Karpas-422 (cell line): ENCODE data around the gene HIGD2A. TPM values are rescaled to one million over a fixed set of nuclear protein-coding genes. Genes with fewer than 3 reads are reported as not detected.
A peak's percentile ranks its signal among the peaks of the same experiment; 100 is the strongest.

Experiments
- DNase-seq: peaks from one replicate; pipeline ENCODE4 v3.0.0-alpha.2; 2015
- H2AFZ ChIP-seq: fragments of 200-600 bp; sonication (generic); 2 replicates; pipeline ENCODE4 v1.6.1; 2014; ENCODE audit warnings: antibody characterized with exemption, low read length, mixed read lengths
- H3K27ac ChIP-seq: fragments of 200-600 bp; sonication (generic); 2 replicates; pipeline ENCODE4 v1.5.1; 2014; ENCODE audit warnings: mild to moderate bottlenecking, low read length, moderate library complexity
- H3K27me3 ChIP-seq: fragments of 200-600 bp; sonication (generic); 2 replicates; pipeline ENCODE4 v1.6.1; 2014; ENCODE audit warnings: low read length, mixed read lengths
- H3K36me3 ChIP-seq: fragments of 200-600 bp; sonication (generic); 2 replicates; pipeline ENCODE4 v1.6.1; 2014; ENCODE audit warnings: low read length, mixed read lengths; ENCODE audit not compliant: insufficient read depth
- H3K4me1 ChIP-seq: fragments of 200-600 bp; sonication (generic); 2 replicates; pipeline ENCODE4 v1.6.1; 2014; ENCODE audit warnings: mild to moderate bottlenecking, low read length, mixed read lengths
- H3K4me2 ChIP-seq: fragments of 200-600 bp; sonication (generic); 2 replicates; pipeline ENCODE4 v1.6.1; 2014; ENCODE audit warnings: low read length, low read depth, mild to moderate bottlenecking; ENCODE audit not compliant: poor library complexity, severe bottlenecking
- H3K4me3 ChIP-seq: fragments of 200-600 bp; sonication (generic); 2 replicates; pipeline ENCODE4 v1.5.1; 2014; ENCODE audit warnings: mild to moderate bottlenecking, antibody characterized with exemption, low read length, mixed read lengths
- H3K79me2 ChIP-seq: fragments of 200-600 bp; sonication (generic); 2 replicates; pipeline ENCODE4 v1.6.1; 2014; ENCODE audit warnings: mild to moderate bottlenecking, low read length, mixed read lengths
- H3K9ac ChIP-seq: fragments of 200-600 bp; sonication (generic); 2 replicates; pipeline ENCODE4 v1.6.0; 2014; ENCODE audit warnings: low read length
- H3K9me2 ChIP-seq: fragments of 200-600 bp; sonication (generic), shearing (Covaris generic); replicated peaks from 2 replicates; pipeline ENCODE4 v1.6.0; 2014; ENCODE audit warnings: mild to moderate bottlenecking, low read length, moderate library complexity; ENCODE audit not compliant: insufficient read depth
- H3K9me3 ChIP-seq: fragments of 300-700, 200-600 bp; sonication (generic); 2 replicates; pipeline ENCODE4 v1.6.1; 2014; ENCODE audit warnings: low read length, mixed read lengths
- H4K20me1 ChIP-seq: fragments of 200-600 bp; sonication (generic); 2 replicates; pipeline ENCODE4 v1.6.1; 2014; ENCODE audit warnings: mild to moderate bottlenecking, antibody characterized with exemption, low read length, low read depth; ENCODE audit not compliant: insufficient read depth
- total RNA-seq: library from RNA; depleted of rRNA; stranded (reverse); fragments of >200 nt; shearing (Covaris generic); gene quantifications from 2 replicates; pipeline ENCODE4 v1.2.3, GENCODE V29; 2014; ENCODE audit warnings: low replicate concordance

The HIGD2A gene
- total RNA-seq, 1 experiment from 2014 or later: 207 TPM

DNA sequence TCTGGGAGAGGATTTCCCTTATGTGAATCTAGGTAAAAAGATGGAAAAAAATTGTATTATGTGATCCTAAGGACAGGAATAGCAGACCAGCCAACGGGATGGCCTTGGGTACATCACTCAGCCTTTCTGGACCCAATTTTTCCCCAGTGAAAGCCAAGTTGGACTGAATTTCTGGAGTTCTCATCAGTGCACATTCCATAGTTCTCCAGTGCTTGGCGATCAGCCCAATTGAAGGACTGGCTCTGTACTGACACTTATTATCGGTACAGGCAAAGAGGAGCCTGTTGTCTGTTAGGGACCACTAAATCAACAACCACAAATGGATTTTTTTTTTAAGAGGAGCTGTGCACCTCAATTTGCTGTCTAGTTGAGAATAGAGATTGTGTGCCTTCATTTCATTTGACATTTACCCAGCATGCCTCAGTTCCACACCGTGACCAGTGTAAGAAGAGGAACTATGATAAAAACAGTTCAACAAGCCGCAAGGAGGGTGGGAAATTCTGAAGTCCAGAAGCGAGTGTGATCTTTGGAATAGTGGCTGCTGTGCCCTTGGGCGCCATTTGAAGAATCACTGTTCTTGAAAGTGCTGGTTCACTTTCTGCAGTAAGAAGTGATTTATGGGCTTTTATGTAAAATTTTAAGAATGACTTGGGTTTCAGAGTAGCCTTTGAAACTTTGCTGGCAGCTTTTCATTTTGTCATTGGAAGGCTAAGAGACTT is 15.3 kb upstream of the HIGD2A start:
- no peaks in the 10 kb centered on the region for H3K79me2 ChIP-seq
- H3K9ac ChIP-seq: no peak overlapping the region
- H3K4me1 ChIP-seq: peaks cover 7% of the 10 kb centered on the region
- H3K9me3 ChIP-seq: no peaks in the 10 kb centered on the region
- H3K4me3 ChIP-seq: no peak overlapping the region
- no peaks in the 10 kb centered on the region for H4K20me1 ChIP-seq
- H3K27me3 ChIP-seq: no peaks in the 10 kb centered on the region
- peak; percentile 61 for DNase-seq
- H2AFZ ChIP-seq: no peak overlapping the region
- H3K4me2 ChIP-seq: no peak overlapping the region
- H3K36me3 ChIP-seq: no peaks in the 10 kb centered on the region
- no peak overlapping the region for H3K27ac ChIP-seq
- no peaks in the 10 kb centered on the region for H3K9me2 ChIP-seq

DNA sequence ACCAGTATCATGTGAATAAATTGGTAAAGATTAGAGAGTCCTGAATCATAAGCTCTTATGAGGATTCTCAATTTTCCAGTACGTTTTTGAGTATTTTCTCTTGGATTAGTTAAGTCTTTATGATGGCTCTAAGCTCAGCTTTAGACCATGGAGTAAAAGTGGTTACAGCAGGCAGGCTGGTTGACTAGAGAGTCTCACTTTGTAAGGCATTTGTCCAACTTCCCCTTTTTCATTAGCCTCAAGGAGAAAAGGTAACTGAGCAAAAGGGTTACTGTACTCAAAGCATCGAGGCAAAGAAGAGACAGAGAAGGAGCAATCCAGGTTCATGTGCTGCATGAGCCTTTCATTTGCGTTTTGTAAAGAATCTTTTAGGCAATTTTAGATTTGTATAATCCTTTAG is 8.7 kb upstream of the HIGD2A start:
- no peaks in the 10 kb centered on the region for H3K9me2 ChIP-seq
- no peaks in the 10 kb centered on the region for H4K20me1 ChIP-seq
- no peak overlapping the region for H3K4me3 ChIP-seq
- no peaks in the 10 kb centered on the region for H3K9me3 ChIP-seq
- H3K9ac ChIP-seq: no peak overlapping the region
- H3K27me3 ChIP-seq: no peaks in the 10 kb centered on the region
- no peaks in the 10 kb centered on the region for H3K4me1 ChIP-seq
- no peak overlapping the region for H3K4me2 ChIP-seq
- H3K79me2 ChIP-seq: peaks cover under 1% of the 10 kb centered on the region; the same call in 1 of the 2 replicates
- DNase-seq: peak; percentile 55
- H3K36me3 ChIP-seq: peaks cover 34% of the 10 kb centered on the region
- no peak overlapping the region for H3K27ac ChIP-seq
- H2AFZ ChIP-seq: no peak overlapping the region

DNA sequence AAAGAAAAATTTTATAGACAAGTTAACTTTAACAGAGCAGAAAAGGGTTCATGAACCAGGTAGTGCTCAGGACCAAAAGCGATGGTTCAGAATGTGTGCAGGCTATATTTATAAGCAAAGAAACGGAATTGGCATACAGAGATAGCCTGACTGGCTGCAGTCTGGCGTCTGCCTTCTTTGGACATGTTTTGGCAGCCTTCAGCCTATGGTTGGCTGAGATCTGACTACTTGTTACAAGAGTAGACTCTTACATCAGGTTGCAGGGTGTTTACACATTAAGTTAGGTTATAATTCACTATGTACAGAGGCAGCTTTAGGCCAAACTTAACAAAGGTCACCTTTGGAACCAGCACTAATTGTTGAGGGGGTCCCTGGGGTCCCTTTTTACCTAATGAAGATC is 7.1 kb upstream of the HIGD2A start:
- Histone ChIP-seq H2AFZ (no peak overlapping the region), H3K27me3 (no peaks in the 10 kb centered on the region), H3K9me3 (no peaks in the 10 kb centered on the region), H3K36me3 (peaks cover 50% of the 10 kb centered on the region), H3K9ac (no peak overlapping the region), H4K20me1 (peaks cover 15% of the 10 kb centered on the region), H3K4me3 (no peak overlapping the region), H3K4me1 (peaks cover 5% of the 10 kb centered on the region), H3K4me2 (no peak overlapping the region), H3K9me2 (no peaks in the 10 kb centered on the region), H3K27ac (no peak overlapping the region), H3K79me2 (peaks cover 15% of the 10 kb centered on the region)
- no peak for DNase-seq

DNA sequence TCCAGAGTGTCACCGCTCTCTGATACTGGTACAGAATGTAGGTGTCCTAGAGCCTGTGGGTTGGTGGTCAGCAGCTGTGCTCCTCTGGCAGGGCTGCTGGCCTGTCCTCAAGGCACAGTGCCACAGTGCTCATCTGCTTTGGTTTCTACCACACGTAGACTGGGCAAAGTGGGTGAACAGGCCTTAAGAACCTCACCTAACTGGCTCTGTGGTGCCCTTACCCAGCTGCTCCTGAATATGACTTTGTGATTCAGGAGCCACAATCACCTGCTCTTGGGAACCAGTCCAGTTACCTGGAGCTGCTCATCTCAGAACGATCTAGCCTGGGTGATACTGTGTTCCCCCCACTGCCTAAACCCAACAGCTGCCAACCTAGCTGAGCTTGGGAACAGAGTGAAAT is 6.6 kb upstream of the HIGD2A start:
- no peak overlapping the region for H3K27ac ChIP-seq
- H2AFZ ChIP-seq: no peak overlapping the region
- peaks cover 20% of the 10 kb centered on the region for H4K20me1 ChIP-seq
- no peaks in the 10 kb centered on the region for H3K9me3 ChIP-seq
- H3K4me3 ChIP-seq: no peak overlapping the region
- no peak for DNase-seq
- peaks cover 10% of the 10 kb centered on the region for H3K4me1 ChIP-seq
- H3K79me2 ChIP-seq: peaks cover 21% of the 10 kb centered on the region
- H3K36me3 ChIP-seq: peaks cover 55% of the 10 kb centered on the region
- H3K9me2 ChIP-seq: no peaks in the 10 kb centered on the region
- no peak overlapping the region for H3K4me2 ChIP-seq
- H3K9ac ChIP-seq: no peak overlapping the region
- H3K27me3 ChIP-seq: no peaks in the 10 kb centered on the region

DNA sequence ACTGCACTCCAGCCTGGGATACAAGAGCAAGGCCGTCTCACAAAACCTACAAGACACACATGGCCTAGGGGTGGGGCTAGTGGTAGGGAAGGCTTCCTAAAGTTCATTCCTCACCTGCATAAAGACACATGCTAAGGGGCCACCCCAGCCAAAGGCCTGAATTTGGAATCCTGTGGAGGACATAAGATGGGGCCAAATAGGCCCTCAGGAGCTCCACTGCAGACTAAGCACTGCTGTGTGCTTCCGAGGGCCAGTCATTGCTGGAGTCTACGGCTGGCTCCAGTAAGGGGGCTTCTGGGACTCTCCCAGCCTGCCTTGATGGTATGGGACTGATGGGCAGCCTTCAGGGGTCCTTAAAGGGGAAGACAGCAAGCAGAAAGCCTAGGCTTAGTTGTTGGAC is 5.8 kb upstream of the HIGD2A start:
- no peak overlapping the region for H2AFZ ChIP-seq
- peaks cover 61% of the 10 kb centered on the region for H3K36me3 ChIP-seq
- peaks cover 15% of the 10 kb centered on the region for H3K4me1 ChIP-seq
- H3K9ac ChIP-seq: no peak overlapping the region
- no peak overlapping the region for H3K27ac ChIP-seq
- no peak overlapping the region for H3K4me2 ChIP-seq
- no peaks in the 10 kb centered on the region for H3K27me3 ChIP-seq
- peaks cover 26% of the 10 kb centered on the region for H4K20me1 ChIP-seq
- no peak for DNase-seq
- H3K4me3 ChIP-seq: no peak overlapping the region
- H3K9me2 ChIP-seq: no peaks in the 10 kb centered on the region
- no peaks in the 10 kb centered on the region for H3K9me3 ChIP-seq
- peaks cover 28% of the 10 kb centered on the region for H3K79me2 ChIP-seq

DNA sequence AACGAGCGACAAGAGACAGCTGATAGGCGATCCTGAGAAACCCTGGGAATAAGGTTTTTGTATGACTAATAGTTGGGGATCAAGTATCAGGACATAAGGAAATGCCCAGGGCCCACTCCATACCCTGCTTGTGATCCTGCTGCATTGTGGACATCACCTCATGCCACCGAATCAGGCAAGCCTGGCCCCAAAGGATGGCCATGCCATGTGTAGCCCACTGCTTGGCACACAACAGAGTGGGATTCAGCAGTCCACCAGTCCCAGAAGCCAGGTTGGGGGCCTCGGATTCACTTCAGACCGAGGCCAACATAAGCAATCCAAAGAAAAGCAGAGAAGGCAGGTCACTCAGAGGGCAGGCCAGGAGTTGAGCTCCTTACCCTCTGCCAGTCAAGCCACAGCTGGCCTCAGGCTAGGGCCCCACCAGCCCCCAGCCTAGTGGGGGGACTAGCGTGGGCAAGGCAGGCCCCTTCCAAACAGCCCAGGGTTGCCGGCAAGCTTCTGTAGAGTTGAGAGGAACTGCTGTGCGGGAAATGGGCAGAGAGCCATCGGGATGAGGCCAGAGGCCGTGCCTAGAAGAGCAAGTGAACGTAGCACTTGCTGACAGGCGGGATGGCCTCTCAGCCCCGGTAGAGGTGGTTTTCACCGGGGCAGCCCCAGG is 5.2 kb upstream of the HIGD2A start:
- Histone ChIP-seq H4K20me1 (peaks cover 26% of the 10 kb centered on the region), H3K27ac (no peak overlapping the region), H3K9me2 (no peaks in the 10 kb centered on the region), H3K79me2 (peaks cover 35% of the 10 kb centered on the region), H3K9me3 (no peaks in the 10 kb centered on the region), H2AFZ (no peak overlapping the region), H3K4me1 (peaks cover 15% of the 10 kb centered on the region), H3K9ac (no peak overlapping the region), H3K36me3 (peaks cover 61% of the 10 kb centered on the region), H3K27me3 (no peaks in the 10 kb centered on the region), H3K4me2 (no peak overlapping the region), H3K4me3 (no peak overlapping the region)
- DNase-seq: no peak

DNA sequence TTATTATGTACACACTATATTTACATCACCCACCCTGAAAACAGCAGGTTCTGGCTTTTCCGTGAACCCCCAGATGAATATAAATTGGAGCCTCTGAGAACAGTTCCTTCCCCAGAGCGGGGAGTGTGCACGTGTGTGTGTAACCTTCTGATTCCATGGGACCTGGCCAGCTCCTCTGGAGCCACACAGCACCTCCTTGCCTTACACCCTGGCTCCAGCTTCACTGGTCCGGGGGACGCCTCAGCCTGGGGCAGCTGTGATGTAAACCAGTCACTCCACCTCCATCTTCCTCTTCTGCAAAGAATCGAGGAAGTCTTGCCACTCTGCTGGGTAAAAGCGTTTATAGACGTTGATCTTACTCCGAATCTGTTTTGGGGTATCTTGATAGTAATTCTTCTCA is 4.6 kb upstream of the HIGD2A start:
- H3K4me2 ChIP-seq: no peak overlapping the region
- peaks cover 36% of the 10 kb centered on the region for H3K79me2 ChIP-seq
- H4K20me1 ChIP-seq: peaks cover 26% of the 10 kb centered on the region
- no peak overlapping the region for H3K4me3 ChIP-seq
- H3K9ac ChIP-seq: no peak overlapping the region
- DNase-seq: no peak
- no peak overlapping the region for H2AFZ ChIP-seq
- peaks cover 15% of the 10 kb centered on the region for H3K4me1 ChIP-seq
- no peaks in the 10 kb centered on the region for H3K9me2 ChIP-seq
- peaks cover 61% of the 10 kb centered on the region for H3K36me3 ChIP-seq
- H3K27ac ChIP-seq: no peak overlapping the region
- no peaks in the 10 kb centered on the region for H3K9me3 ChIP-seq
- H3K27me3 ChIP-seq: no peaks in the 10 kb centered on the region

DNA sequence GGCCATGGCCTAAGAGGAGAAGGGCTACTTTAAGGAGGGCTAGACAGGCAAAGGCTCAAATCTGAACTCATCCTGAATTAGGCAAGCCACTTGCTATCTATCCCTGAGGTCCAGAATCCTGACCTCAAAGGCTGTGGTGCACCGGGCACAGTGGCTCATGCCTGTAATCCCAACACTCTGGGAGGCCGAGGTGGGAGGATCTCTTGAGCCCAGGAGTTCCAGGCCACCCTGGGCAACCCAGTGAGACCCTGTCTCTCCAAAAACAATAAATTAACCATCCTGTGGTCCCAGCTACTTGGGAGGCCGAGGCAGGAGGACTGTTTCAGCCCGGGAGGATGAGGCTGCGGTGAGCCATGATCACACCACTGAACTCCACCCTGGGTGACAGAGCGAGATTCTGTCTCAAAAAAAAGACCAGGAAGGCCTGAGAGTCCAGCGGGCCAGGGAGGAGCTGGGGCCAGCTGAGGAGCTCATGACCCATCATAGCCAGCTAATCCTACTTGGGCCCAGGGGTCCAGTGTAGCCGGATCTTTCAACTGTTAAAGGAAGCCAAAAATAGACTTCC is 4.1 kb upstream of the HIGD2A start:
- H3K27ac ChIP-seq: no peak overlapping the region
- no peaks in the 10 kb centered on the region for H3K9me2 ChIP-seq
- H3K79me2 ChIP-seq: peaks cover 40% of the 10 kb centered on the region
- no peak for DNase-seq
- H3K9me3 ChIP-seq: no peaks in the 10 kb centered on the region
- H4K20me1 ChIP-seq: peaks cover 26% of the 10 kb centered on the region
- no peak overlapping the region for H3K9ac ChIP-seq
- no peak overlapping the region for H3K4me3 ChIP-seq
- H3K36me3 ChIP-seq: peaks cover 59% of the 10 kb centered on the region
- peaks cover 16% of the 10 kb centered on the region for H3K4me1 ChIP-seq
- H3K27me3 ChIP-seq: no peaks in the 10 kb centered on the region
- no peak overlapping the region for H3K4me2 ChIP-seq
- H2AFZ ChIP-seq: no peak overlapping the region
